Globus pallidus (tissue), 1 donor: ENCODE measurements around the gene CRACR2A.

Source experiments
- DNase-seq: peaks from one replicate; pipeline ENCODE4 v3.0.0-alpha.2; 2015; ENCODE audit warnings: low spot score

Gene CRACR2A

GRCh38 chr12:3723916-3724805 lies 28.7 kb downstream of the CRACR2A start:
- no peak for DNase-seq

- DNase-seq: no peak
Measured at GRCh38 chr12:3722368-3722767, 30.5 kb downstream of the CRACR2A start.

DNA sequence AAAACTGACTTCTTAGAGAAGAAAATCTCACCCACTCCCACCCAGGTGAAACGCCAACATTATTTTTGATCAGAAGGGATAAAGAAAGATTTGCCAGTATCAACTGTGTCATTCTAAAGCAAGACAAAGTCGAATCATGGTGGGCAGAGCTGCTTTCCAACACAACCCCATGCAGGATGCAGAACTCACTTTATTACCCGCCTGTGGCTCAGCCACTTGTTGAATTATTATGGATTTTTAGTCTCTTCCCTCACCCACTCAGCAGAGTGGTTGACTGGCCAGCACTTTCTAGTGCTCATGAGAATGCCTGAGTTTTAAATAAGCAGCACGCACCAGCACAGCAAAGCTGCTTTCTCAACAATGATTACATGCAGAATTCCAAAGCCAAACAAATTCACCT lies 32.1 kb downstream of the CRACR2A start:
- DNase-seq: no peak

- no peak for DNase-seq
Measured at GRCh38 chr12:3718100-3718499, 34.8 kb downstream of the CRACR2A start.

- DNase-seq: no peak
Measured at GRCh38 chr12:3717283-3717898, 35.5 kb downstream of the CRACR2A start.

GRCh38 chr12:3715999-3716398 lies 36.9 kb downstream of the CRACR2A start:
- no peak for DNase-seq

DNA sequence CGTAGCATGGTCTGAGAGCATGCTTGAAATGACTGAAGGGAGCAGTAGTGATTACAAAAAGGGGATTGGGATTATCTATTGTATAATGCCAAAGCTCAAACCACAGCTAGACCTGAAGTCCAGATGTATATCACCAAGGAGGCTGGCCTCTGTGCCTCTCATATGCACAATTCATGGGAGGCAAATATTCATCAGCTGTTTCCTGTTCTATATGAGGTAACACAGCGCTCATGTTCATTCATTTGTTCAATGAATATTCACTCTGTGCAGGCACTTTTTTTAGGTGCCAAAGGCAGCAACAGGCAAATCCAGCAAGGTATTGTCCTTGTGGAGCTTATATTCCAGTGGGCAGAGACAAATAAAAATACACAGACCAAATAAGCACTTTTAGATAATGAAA lies 39.0 kb downstream of the CRACR2A start:
- DNase-seq: no peak

DNA sequence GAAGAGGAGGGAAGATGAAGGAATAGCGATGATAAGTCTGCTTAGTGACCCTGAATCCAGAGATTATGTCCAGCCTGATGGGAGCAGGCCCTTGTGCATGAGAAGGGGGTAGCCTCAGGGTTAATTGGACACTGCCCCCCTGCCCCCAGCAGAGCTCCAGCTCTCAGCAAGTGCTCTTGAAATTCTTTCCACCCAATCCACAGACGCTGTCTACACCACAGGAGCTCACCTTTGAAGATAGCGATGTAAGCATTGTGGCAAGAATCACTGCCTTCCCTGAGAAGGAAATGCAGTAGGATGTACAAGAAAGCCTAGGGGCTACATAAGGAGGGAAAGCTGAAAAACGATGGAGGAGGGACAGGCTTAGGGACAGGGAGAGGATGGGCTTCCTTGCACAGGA lies 39.4 kb downstream of the CRACR2A start:
- DNase-seq: no peak

DNA sequence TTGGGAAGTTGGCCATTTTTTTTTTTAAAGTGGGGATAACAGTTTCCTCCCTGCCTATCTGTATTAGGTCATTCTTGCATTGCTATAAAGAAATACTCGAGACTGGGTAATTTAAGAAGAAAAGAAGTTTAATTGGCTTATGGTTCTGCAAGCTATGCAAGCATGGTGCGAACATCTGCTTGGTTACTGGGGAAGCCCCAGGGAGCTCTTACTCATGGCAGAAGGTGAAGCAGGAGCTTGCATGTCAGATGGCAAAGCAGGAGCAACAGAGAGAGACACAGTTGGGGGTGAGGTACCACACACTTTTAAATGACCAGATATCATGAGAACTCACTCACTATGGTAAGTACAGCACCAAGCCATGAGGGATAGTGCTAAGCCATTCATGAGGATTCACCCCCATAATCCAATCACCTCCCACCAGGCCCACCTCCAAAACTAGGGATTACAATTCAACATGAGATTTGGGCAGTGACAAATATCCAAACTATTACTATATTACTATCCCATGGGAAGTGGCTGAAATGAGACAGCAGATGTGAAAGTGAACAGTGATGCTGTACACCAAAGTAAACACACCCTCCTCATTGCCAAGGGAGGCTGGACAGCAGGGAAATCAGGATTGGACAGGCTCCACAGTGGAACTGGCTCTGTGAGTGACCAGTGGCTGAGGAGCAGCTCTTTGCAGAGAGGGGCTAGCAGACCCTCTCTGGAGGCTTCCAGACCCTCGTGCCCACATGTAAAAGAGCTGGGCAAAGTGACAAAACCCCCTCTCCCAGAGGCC lies 40.5 kb downstream of the CRACR2A start:
- DNase-seq: no peak

GRCh38 chr12:3705354-3705675 lies 47.6 kb downstream of the CRACR2A start:
- DNase-seq: no peak

DNA sequence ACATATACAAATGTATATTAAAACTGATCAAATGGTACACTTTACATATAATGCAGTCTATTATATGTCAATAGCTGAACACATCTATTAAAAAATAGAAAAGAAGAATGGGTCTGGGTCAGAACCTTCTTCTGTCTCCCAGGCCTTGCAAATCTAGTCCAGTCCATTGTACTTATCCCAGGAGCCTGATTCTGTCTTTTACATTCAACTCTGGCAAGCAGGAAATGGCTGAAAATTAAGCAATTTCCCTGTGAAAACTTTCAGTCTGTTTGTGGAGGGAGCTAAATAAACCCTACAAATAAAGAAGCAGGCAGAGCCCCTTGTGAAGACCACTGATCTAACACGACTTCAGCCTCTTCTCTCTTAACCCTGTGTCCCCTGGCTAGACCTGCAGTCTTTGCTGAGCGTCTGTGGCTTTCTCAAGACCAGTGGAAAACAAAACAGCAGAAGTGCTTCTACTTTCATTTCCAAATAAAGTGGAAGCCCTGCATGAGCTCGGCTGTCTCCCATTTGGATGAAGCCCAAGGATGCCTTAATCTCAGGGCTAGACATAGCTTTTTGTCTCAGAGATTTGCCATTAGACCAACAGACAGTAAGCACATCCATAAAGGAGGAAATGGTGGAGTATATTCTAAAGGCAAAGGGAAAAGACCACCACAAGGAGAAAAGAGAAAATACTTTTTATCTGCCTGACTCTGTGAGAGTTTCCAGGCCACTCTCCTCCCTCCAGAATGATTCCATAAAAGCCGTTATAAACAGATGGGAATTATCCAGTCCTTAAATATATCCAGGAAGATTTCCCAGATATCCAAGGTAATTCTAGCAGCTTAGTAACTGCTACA lies 48.2 kb downstream of the CRACR2A start:
- no peak for DNase-seq

- no peak for DNase-seq
Measured at GRCh38 chr12:3700861-3701260, 52.0 kb downstream of the CRACR2A start.

GRCh38 chr12:3698218-3698974 lies 54.5 kb downstream of the CRACR2A start:
- no peak for DNase-seq

DNA sequence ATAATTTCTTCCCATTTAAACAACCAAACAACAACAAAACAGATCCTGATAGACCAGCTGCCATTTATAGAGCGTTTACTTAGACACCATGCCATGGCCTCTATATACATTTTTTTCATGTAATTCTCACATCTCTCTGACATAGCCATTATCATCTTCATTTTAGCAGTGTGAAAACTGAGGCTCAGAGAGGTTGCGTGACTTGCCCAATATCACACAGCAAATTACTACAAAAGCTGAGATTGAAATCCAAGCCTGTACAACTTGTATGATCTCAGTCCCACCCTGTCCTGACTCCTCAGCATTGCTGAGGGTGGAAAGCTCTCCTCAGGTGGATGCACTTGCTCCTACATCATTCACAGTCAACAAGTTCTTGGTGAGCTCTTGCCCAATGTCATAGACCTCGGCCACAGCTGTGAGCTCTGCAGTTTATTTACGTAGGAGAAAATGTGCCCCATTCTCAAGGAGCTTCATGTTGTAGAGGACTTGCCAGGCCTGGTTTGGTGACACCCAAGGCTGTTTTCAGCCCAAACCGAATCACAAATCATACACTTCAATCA lies 55.5 kb downstream of the CRACR2A start:
- no peak for DNase-seq

DNA sequence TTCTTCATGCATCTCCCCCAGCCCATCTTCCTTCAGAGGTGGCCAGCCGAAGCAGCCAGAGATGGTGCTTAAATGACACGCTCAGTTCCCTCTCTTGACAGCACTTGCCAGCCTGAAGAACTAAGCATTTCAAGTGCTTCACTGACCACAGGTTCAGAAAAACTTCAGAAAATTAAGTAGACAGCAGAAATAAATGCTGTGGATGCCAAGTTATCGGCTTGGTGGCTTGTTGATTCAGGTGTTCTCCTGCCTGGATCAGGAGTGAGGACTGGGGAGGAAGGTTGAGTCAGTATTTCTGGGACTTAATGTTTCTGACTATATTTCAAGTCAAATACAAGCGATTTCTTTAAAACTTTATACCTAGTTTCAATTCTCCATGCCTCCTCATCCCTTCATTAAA lies 58.2 kb downstream of the CRACR2A start:
- DNase-seq: no peak

GRCh38 chr12:3692616-3693365 lies 60.1 kb downstream of the CRACR2A start:
- no peak for DNase-seq

DNA sequence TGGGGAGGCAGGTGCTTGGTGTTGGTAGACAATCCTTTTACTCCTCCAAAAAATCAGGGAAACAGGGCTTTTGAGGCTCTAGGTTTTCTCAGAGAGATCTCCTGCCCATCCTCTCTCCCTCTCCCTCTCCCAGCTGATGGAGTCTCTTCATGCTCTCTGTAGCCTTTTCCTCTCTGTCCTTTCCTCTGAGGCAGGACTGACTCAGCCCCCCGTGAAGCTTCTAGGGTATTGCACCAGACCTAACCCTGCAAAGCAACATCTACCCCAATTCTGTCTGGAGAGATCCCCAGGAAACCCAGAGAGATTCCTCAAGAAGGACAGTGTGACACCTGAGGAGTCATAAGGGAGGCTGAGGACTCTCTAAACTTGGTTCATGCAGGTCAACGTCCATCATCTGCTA lies 66.4 kb downstream of the CRACR2A start:
- no peak for DNase-seq

DNA sequence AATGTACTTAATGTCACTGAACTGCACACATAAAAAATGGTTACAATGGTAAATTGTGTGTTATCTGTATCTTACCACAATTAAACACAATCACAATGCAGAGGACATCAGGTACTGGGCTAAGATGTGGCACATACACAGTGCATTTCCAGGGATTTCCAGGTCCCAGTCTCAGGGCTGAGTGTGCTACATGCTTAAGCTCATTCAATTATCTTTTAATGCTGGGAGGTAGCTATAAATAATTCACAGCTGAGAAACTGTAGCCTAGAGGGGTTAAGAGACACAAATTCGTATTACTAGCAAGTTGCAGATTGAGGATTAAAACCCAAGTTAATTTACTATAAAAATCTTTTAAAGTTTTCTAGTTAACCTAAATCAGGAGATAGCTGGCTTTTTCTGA lies 67.1 kb downstream of the CRACR2A start:
- no peak for DNase-seq

DNA sequence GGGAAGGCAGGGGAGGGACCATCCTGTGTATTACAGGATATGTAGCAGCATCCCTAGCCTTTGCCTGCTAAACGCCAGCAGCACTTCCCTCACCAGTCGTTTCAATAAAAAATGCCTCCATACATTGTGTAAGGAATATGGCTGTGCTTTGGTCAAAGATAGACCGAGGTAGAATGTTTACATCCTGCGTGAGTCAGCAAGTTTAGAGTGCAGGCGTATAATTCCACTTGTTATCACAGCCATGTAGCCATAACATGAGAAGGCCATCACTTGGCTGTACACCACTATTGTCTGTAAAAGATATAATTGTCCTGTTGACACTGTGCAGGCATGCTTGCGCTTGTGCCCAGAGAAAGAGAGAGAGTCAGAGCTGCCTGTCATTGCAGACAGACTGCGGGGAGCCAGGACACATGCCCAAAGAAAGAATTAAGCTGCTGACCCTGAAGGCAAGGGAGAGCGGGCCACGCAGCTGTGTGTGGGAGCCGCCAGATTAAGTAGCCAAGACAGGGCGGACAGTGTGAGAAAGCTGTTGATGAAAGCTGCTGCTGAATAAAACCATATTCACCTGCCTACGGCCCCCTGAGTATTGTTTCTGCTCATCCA lies 68.4 kb downstream of the CRACR2A start:
- no peak for DNase-seq

GRCh38 chr12:3683670-3684069 lies 69.2 kb downstream of the CRACR2A start:
- DNase-seq: no peak
